Stimulated activated effector memory CD8-positive, alpha-beta T cell treated with anti-CD3 and anti-CD28 coated beads, Interleukin-12 subunit alpha, Interleukin-12 subunit beta, amount 100 ng/mL, for 72 hours (primary cell): ENCODE data around the gene GALT.
A peak's percentile ranks its signal among the peaks of the same experiment; 100 is the strongest.

Source experiments
- ATAC-seq: fragments of 150-1000 bp; cut with Tn5 transposase; 2 replicates; pipeline ENCODE4 v1.10.0; 2021
- DNase-seq, 2 donors: peaks; one replicate each; pipeline ENCODE4 v3.0.0; 2021 to 2022; ENCODE audit warnings: low spot score in 2 of 2
- H3K27ac Mint-ChIP-seq: one replicate; pipeline ENCODE4 v1.8.0; 2022; ENCODE audit warnings: mild to moderate bottlenecking, mixed read lengths
- H3K36me3 Mint-ChIP-seq: one replicate; pipeline ENCODE4 v1.8.0; 2022; ENCODE audit warnings: mild to moderate bottlenecking, mixed read lengths
- H3K4me1 Mint-ChIP-seq: one replicate; pipeline ENCODE4 v1.8.0; 2022; ENCODE audit warnings: mixed read lengths
- H3K4me3 Mint-ChIP-seq: one replicate; pipeline ENCODE4 v1.8.0; 2022; ENCODE audit warnings: mild to moderate bottlenecking, mixed read lengths
- H3K9me3 Mint-ChIP-seq: one replicate; pipeline ENCODE4 v1.8.0; 2022; ENCODE audit warnings: mixed read lengths

Gene GALT

GRCh38 chr9:34646211-34647083 lies at the start of gene GALT:
GALT (plus strand) TSS chr9:34646675; CDS start chr9:34646705, 30 bp downstream.
- Mint-ChIP-seq H3K9me3 (no peaks in the 10 kb centered on the region), H3K27ac (peak within 1 kb of the TSS; percentile 85), H3K4me3 (peak within 1 kb of the TSS; percentile 89), H3K4me1 (peaks cover 41% of the 10 kb centered on the region), H3K36me3 (peaks cover 34% of the 10 kb centered on the region)
- peak; percentile 91 to 99 for DNase-seq
- ATAC-seq, result peak; percentile 89

- no peak for DNase-seq
- Mint-ChIP-seq H3K27ac (no peak overlapping the region), H3K36me3 (no peaks in the 10 kb centered on the region), H3K4me3 (no peak overlapping the region), H3K9me3 (no peaks in the 10 kb centered on the region), H3K4me1 (no peaks in the 10 kb centered on the region)
- ATAC-seq, result no peak
Measured at GRCh38 chr9:34599546-34599945, 46.9 kb upstream of the GALT start.

GRCh38 chr9:34600908-34601307 lies 45.6 kb upstream of the GALT start:
- Mint-ChIP-seq H3K4me3 (no peak overlapping the region), H3K27ac (no peak overlapping the region), H3K9me3 (no peaks in the 10 kb centered on the region), H3K36me3 (no peaks in the 10 kb centered on the region), H3K4me1 (no peaks in the 10 kb centered on the region)
- ATAC-seq (no peak), DNase-seq (no peak)

- Mint-ChIP-seq H3K4me1 (no peaks in the 10 kb centered on the region), H3K4me3 (no peak overlapping the region), H3K36me3 (no peaks in the 10 kb centered on the region), H3K27ac (no peak overlapping the region), H3K9me3 (no peaks in the 10 kb centered on the region)
- ATAC-seq, result no peak
- DNase-seq, result no peak
Measured at GRCh38 chr9:34601937-34602573, 44.4 kb upstream of the GALT start.

- peak; percentile 77 to 90 for DNase-seq
- H3K36me3 Mint-ChIP-seq, result no peaks in the 10 kb centered on the region
- no peak overlapping the region for H3K27ac Mint-ChIP-seq
- H3K4me3 Mint-ChIP-seq, result no peak overlapping the region
- H3K4me1 Mint-ChIP-seq, result no peaks in the 10 kb centered on the region
- ATAC-seq, result peak; percentile 89
- H3K9me3 Mint-ChIP-seq, result no peaks in the 10 kb centered on the region
Measured at GRCh38 chr9:34603610-34604231, 42.8 kb upstream of the GALT start.

- DNase-seq (no peak), ATAC-seq (no peak)
- Mint-ChIP-seq H3K4me3 (no peak overlapping the region), H3K27ac (no peak overlapping the region), H3K36me3 (no peaks in the 10 kb centered on the region), H3K9me3 (no peaks in the 10 kb centered on the region), H3K4me1 (peaks cover 9% of the 10 kb centered on the region)
Measured at GRCh38 chr9:34606190-34606589, 40.3 kb upstream of the GALT start.

- H3K4me3 Mint-ChIP-seq, result no peak overlapping the region
- no peaks in the 10 kb centered on the region for H3K9me3 Mint-ChIP-seq
- peaks cover 15% of the 10 kb centered on the region for H3K4me1 Mint-ChIP-seq
- ATAC-seq (no peak), DNase-seq (no peak)
- H3K27ac Mint-ChIP-seq, result no peak overlapping the region
- H3K36me3 Mint-ChIP-seq, result peaks cover 7% of the 10 kb centered on the region
Measured at GRCh38 chr9:34606905-34607304, 39.6 kb upstream of the GALT start.

- Mint-ChIP-seq H3K27ac (no peak overlapping the region), H3K9me3 (no peaks in the 10 kb centered on the region), H3K4me3 (no peak overlapping the region), H3K4me1 (peaks cover 17% of the 10 kb centered on the region), H3K36me3 (peaks cover 7% of the 10 kb centered on the region)
- no peak for ATAC-seq
- DNase-seq, result no peak
Measured at GRCh38 chr9:34607331-34607730, 39.1 kb upstream of the GALT start.

- Mint-ChIP-seq H3K36me3 (peaks cover 17% of the 10 kb centered on the region), H3K9me3 (no peaks in the 10 kb centered on the region), H3K4me3 (peak overlapping the region; percentile 89), H3K27ac (no peak overlapping the region), H3K4me1 (peaks cover 27% of the 10 kb centered on the region)
- no peak for DNase-seq
- no peak for ATAC-seq
Measured at GRCh38 chr9:34610434-34611206, 35.9 kb upstream of the GALT start.

- ATAC-seq (peak; percentile 9), DNase-seq (no peak)
- H3K27ac Mint-ChIP-seq, result peak overlapping the region; percentile 94
- peak overlapping the region; percentile 89 for H3K4me3 Mint-ChIP-seq
- H3K9me3 Mint-ChIP-seq, result no peaks in the 10 kb centered on the region
- peaks cover 24% of the 10 kb centered on the region for H3K36me3 Mint-ChIP-seq
- H3K4me1 Mint-ChIP-seq, result peaks cover 27% of the 10 kb centered on the region
Measured at GRCh38 chr9:34611251-34611810, 35.1 kb upstream of the GALT start.

- ATAC-seq (peak; percentile 94), DNase-seq (peak; percentile 82 to 91)
- Mint-ChIP-seq H3K36me3 (peaks cover 28% of the 10 kb centered on the region), H3K9me3 (no peaks in the 10 kb centered on the region), H3K27ac (peak within 1 kb of the TSS; percentile 94), H3K4me1 (peaks cover 27% of the 10 kb centered on the region), H3K4me3 (peak within 1 kb of the TSS; percentile 89)
Measured at GRCh38 chr9:34611811-34612787, 34.4 kb upstream of the GALT start, which contains the start of gene RPP25L. RPP25L (minus strand) TSS chr9:34612097; CDS start chr9:34611296, 801 bp downstream.

GRCh38 chr9:34612788-34613390 lies 33.6 kb upstream of the GALT start:
- Mint-ChIP-seq H3K9me3 (no peaks in the 10 kb centered on the region), H3K36me3 (peaks cover 28% of the 10 kb centered on the region), H3K4me3 (peak overlapping the region; percentile 89), H3K27ac (peak overlapping the region; percentile 94), H3K4me1 (peaks cover 27% of the 10 kb centered on the region)
- ATAC-seq (peak; percentile 68), DNase-seq (peak; percentile 70 to 87)

GRCh38 chr9:34615132-34615531 lies 31.3 kb upstream of the GALT start:
- no peak overlapping the region for H3K4me3 Mint-ChIP-seq
- no peak overlapping the region for H3K27ac Mint-ChIP-seq
- peaks cover 28% of the 10 kb centered on the region for H3K36me3 Mint-ChIP-seq
- peaks cover 36% of the 10 kb centered on the region for H3K4me1 Mint-ChIP-seq
- DNase-seq, result no peak
- no peaks in the 10 kb centered on the region for H3K9me3 Mint-ChIP-seq
- ATAC-seq, result no peak
